Right cardiac atrium (tissue), 5 donors: ENCODE results near the gene OR8K1. TPM values are rescaled to one million over a fixed set of nuclear protein-coding genes. Genes with fewer than 3 reads are reported as not detected.

Source experiments
- ATAC-seq, 2 donors: fragments of 200-7000 bp; cut with Tn5 transposase; one replicate each; pipeline versions ENCODE4 v1.8.0 to v1.9.1; 2020; ENCODE audit warnings: moderate library complexity in 2 of 2, mild to moderate bottlenecking in 1 of 2
- DNase-seq, 3 donors: peaks; one replicate each; pipeline ENCODE4 v3.0.0-alpha.2; 2020
- H3K27ac ChIP-seq: one replicate; pipeline ENCODE4 v1.5.1; 2013; ENCODE audit warnings: mild to moderate bottlenecking, low read length, control low read depth, moderate library complexity
- H3K27me3 ChIP-seq: one replicate; pipeline ENCODE4 v1.6.1; 2013; ENCODE audit not compliant: control insufficient read depth, insufficient read depth
- H3K4me1 ChIP-seq: one replicate; pipeline ENCODE4 v1.6.1; 2013; ENCODE audit warnings: low read length; ENCODE audit not compliant: control insufficient read depth, insufficient read depth
- H3K4me3 ChIP-seq: one replicate; pipeline ENCODE4 v1.5.1; 2013; ENCODE audit warnings: low read length, control low read depth
- H3K9me3 ChIP-seq: one replicate; pipeline ENCODE4 v1.6.1; 2013; ENCODE audit warnings: low read length; ENCODE audit not compliant: control insufficient read depth
- WGBS: extraction: QIAGEN DNeasy Blood & Tissue Kit; methylation state at CpG from one replicate; pipeline ENCODE4 v1.1.7; 2013; 5-methylcytosine and 5-hydroxymethylcytosine counted together
- intact Hi-C, 4 donors: fragments of 100-400 bp; cut with DNase I; formaldehyde crosslinking; loops; one replicate each; pipeline versions ENCODE4 v1.11.0 to v1.14.0; 2022 to 2023
- polyA plus RNA-seq: library from polyadenylated mRNA; stranded (reverse); fragments of 200-250 nt; gene quantifications from one replicate; pipeline ENCODE4 v1.2.3, GENCODE V29; 2013
- total RNA-seq, 4 donors: library from RNA; stranded (reverse); fragmentation: NEBNext Ultra II Directional; extraction: Animal tissue kit (Norgen Biotek cat#: 25700); gene quantifications; one replicate each; pipeline ENCODE4 v1.2.1, GENCODE V29; 2021
- donor health status: healthy with polysubstance abuse.
- donor health status: DM: no; HTN: yes; CAD: no.
- donor health status: DM: no; HTN: no; CAD: no.
- donor health status: DM: no; HTN: yes; CAD: no; lungs with severe emphysema.
- donor health status: DM: yes; HTN: yes; CAD: no.

OR8K1 gene
- total and polyA plus RNA-seq, 5 donors: not detected

DNA sequence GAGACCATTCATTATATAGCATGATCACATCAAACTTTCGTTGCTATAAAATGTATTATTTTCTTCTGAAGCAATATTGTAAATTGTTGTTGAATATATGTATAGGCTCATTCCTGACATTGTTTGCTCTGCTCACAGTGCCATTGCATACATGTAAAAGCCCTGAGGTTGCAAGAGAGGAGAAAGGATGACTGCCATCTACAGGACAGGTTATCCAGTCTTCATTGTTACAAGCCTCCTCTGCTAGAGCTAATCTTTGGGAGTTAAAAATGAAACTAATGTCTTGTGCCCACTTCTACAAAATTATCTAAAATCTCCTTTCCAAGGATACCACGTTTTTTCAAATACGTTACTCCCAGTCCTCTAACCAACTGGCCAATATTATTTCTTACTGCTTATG lies 50.2 kb downstream of the OR8K1 start:
- H3K4me1 ChIP-seq: no peaks in the 10 kb centered on the region
- 59% methylated on average over 3 of the region's 3 CpGs for WGBS
- DNase-seq: no peak
- H3K27me3 ChIP-seq: no peaks in the 10 kb centered on the region
- no peak overlapping the region for H3K27ac ChIP-seq
- no peaks in the 10 kb centered on the region for H3K9me3 ChIP-seq
- intact Hi-C loops: no loop called here
- ATAC-seq: no peak
- H3K4me3 ChIP-seq: no peak overlapping the region

Other genes with a start within 250 kb of the OR8K1 start
- not detected for gene OR8H2, start 242.4 kb upstream of the OR8K1 start, total RNA-seq
- gene OR8H2, start 242.4 kb upstream of the OR8K1 start, polyA plus RNA-seq: not detected
- not detected for gene OR8H3, start 223.7 kb upstream of the OR8K1 start, total RNA-seq
- gene OR8H3, start 223.7 kb upstream of the OR8K1 start, polyA plus RNA-seq: not detected
- not detected for gene OR8J3, start 205.8 kb upstream of the OR8K1 start, total RNA-seq
- gene OR8J3, start 205.8 kb upstream of the OR8K1 start, polyA plus RNA-seq: not detected
- not detected for gene OR8K5, start 185.7 kb upstream of the OR8K1 start, total RNA-seq
- not detected for gene OR8K5, start 185.7 kb upstream of the OR8K1 start, polyA plus RNA-seq
- gene OR5J2, start 169.4 kb upstream of the OR8K1 start, total RNA-seq: not detected
- gene OR5J2, start 169.4 kb upstream of the OR8K1 start, polyA plus RNA-seq: not detected
- gene OR5T2, start 111.8 kb upstream of the OR8K1 start, total RNA-seq: not detected
- gene OR5T2, start 111.8 kb upstream of the OR8K1 start, polyA plus RNA-seq: not detected
- gene OR5T3, start 93.8 kb upstream of the OR8K1 start, total RNA-seq: not detected
- gene OR5T3, start 93.8 kb upstream of the OR8K1 start, polyA plus RNA-seq: not detected
- not detected for gene OR5T1, start 71.9 kb upstream of the OR8K1 start, total RNA-seq
- gene OR5T1, start 71.9 kb upstream of the OR8K1 start, polyA plus RNA-seq: not detected
- gene OR8H1, start 53.8 kb upstream of the OR8K1 start, total RNA-seq: not detected
- not detected for gene OR8H1, start 53.8 kb upstream of the OR8K1 start, polyA plus RNA-seq
- gene OR8K3, start 30.9 kb upstream of the OR8K1 start, total RNA-seq: not detected
- gene OR8K3, start 30.9 kb upstream of the OR8K1 start, polyA plus RNA-seq: not detected
- not detected for gene OR8J1, start 8.3 kb downstream of the OR8K1 start, total RNA-seq
- not detected for gene OR8J1, start 8.3 kb downstream of the OR8K1 start, polyA plus RNA-seq
- not detected for gene OR8U1, start 29.6 kb downstream of the OR8K1 start, total RNA-seq
- not detected for gene OR8U1, start 29.6 kb downstream of the OR8K1 start, polyA plus RNA-seq
- gene OR5AL1, start 66.7 kb downstream of the OR8K1 start, total RNA-seq: not detected
- not detected for gene OR5AL1, start 66.7 kb downstream of the OR8K1 start, polyA plus RNA-seq
- gene OR5M3, start 127.3 kb downstream of the OR8K1 start, total RNA-seq: not detected
- gene OR5M3, start 127.3 kb downstream of the OR8K1 start, polyA plus RNA-seq: not detected
- gene OR5M8, start 145.3 kb downstream of the OR8K1 start, total RNA-seq: not detected
- gene OR5M8, start 145.3 kb downstream of the OR8K1 start, polyA plus RNA-seq: not detected
- gene OR5M11, start 197.2 kb downstream of the OR8K1 start, total RNA-seq: not detected
- gene OR5M11, start 197.2 kb downstream of the OR8K1 start, polyA plus RNA-seq: not detected
- not detected for gene OR5M10, start 231.7 kb downstream of the OR8K1 start, total RNA-seq
- not detected for gene OR5M10, start 231.7 kb downstream of the OR8K1 start, polyA plus RNA-seq